H9 (cell line): ENCODE data around the gene SIM1. TPM values are rescaled to one million over a fixed set of nuclear protein-coding genes. Genes with fewer than 3 reads are reported as not detected.

Experiments
- DNase-seq: peaks from one replicate; pipeline ENCODE4 v3.0.0-alpha.2; 2017
- H2AFZ ChIP-seq: one replicate; pipeline ENCODE4 v1.6.1; 2013; ENCODE audit warnings: mild to moderate bottlenecking, low read length, control low read depth, moderate library complexity
- H2AK5ac ChIP-seq: 2 replicates; pipeline ENCODE4 v1.6.1; 2013; ENCODE audit warnings: low read length, control low read depth, mixed read lengths; ENCODE audit not compliant: insufficient read length
- H2BK120ac ChIP-seq: one replicate; pipeline ENCODE4 v1.6.1; 2013; ENCODE audit warnings: low read depth, mild to moderate bottlenecking, low read length, control low read depth, inconsistent platforms; ENCODE audit not compliant: poor library complexity, severe bottlenecking
- H2BK12ac ChIP-seq: 2 replicates; pipeline ENCODE4 v1.6.1; 2013; ENCODE audit warnings: low read length, control low read depth, mixed read lengths, low read depth; ENCODE audit not compliant: insufficient read length
- H2BK15ac ChIP-seq: 2 replicates; pipeline ENCODE4 v1.6.1; 2013; ENCODE audit warnings: low read depth, low read length, control low read depth
- H2BK20ac ChIP-seq: one replicate; pipeline ENCODE4 v1.6.1; 2013; ENCODE audit warnings: low read depth, mild to moderate bottlenecking, low read length, control low read depth, inconsistent platforms; ENCODE audit not compliant: poor library complexity, severe bottlenecking
- H2BK5ac ChIP-seq: 2 replicates; pipeline ENCODE4 v1.6.1; 2013; ENCODE audit warnings: low read length, control low read depth, mixed read lengths; ENCODE audit not compliant: insufficient read length
- H3K14ac ChIP-seq: 2 replicates; pipeline ENCODE4 v1.6.1; 2013; ENCODE audit warnings: low read length, control low read depth; ENCODE audit not compliant: insufficient read depth
- H3K18ac ChIP-seq: 2 replicates; pipeline ENCODE4 v1.6.1; 2013; ENCODE audit warnings: low read depth, mild to moderate bottlenecking, mixed read lengths, low read length, control low read depth; ENCODE audit not compliant: insufficient read length
- H3K23ac ChIP-seq: 2 replicates; pipeline ENCODE4 v1.6.1; 2013; ENCODE audit warnings: low read length, control low read depth, mixed read lengths, low read depth; ENCODE audit not compliant: insufficient read length
- H3K23me2 ChIP-seq: 2 replicates; pipeline ENCODE4 v1.6.1; 2013; ENCODE audit warnings: low read depth, mild to moderate bottlenecking, mixed read lengths, low read length, control low read depth; ENCODE audit not compliant: insufficient read length, poor library complexity, severe bottlenecking
- H3K27ac ChIP-seq: 2 replicates; pipeline ENCODE4 v1.5.1; 2013; ENCODE audit warnings: low read length, control low read depth, mixed read lengths, low read depth; ENCODE audit not compliant: insufficient read length
- H3K27me3 ChIP-seq: 2 replicates; pipeline ENCODE4 v1.6.1; 2013; ENCODE audit warnings: low read length, control low read depth, inconsistent platforms; ENCODE audit not compliant: insufficient read depth
- H3K4ac ChIP-seq: 2 replicates; pipeline ENCODE4 v1.6.1; 2013; ENCODE audit warnings: low read depth, mild to moderate bottlenecking, control low read depth, inconsistent platforms, low read length, moderate library complexity
- H3K4me1 ChIP-seq: 2 replicates; pipeline ENCODE4 v1.6.1; 2013; ENCODE audit warnings: low read length, control low read depth, inconsistent platforms; ENCODE audit not compliant: insufficient read depth
- H3K4me2 ChIP-seq: 2 replicates; pipeline ENCODE4 v1.6.1; 2013; ENCODE audit warnings: low read length, control low read depth, mixed read lengths; ENCODE audit not compliant: insufficient read length, insufficient read depth
- H3K56ac ChIP-seq: 2 replicates; pipeline ENCODE4 v1.6.1; 2013; ENCODE audit warnings: low read depth, mild to moderate bottlenecking, mixed read lengths, low read length, control low read depth; ENCODE audit not compliant: insufficient read length
- H3K79me1 ChIP-seq: 2 replicates; pipeline ENCODE4 v1.6.1; 2013; ENCODE audit warnings: low read depth, mild to moderate bottlenecking, moderate library complexity, low read length, control low read depth, inconsistent platforms; ENCODE audit not compliant: insufficient read depth, poor library complexity, severe bottlenecking
- H3K79me2 ChIP-seq: 2 replicates; pipeline ENCODE4 v1.6.1; 2013; ENCODE audit warnings: low read length, control low read depth, inconsistent platforms; ENCODE audit not compliant: insufficient read depth
- H3K9ac ChIP-seq: 2 replicates; pipeline ENCODE4 v1.6.1; 2013; ENCODE audit warnings: low read length, control low read depth, mixed read lengths; ENCODE audit not compliant: insufficient read length; ENCODE audit errors: extremely low read depth
- H3K9me3 ChIP-seq: one replicate; pipeline ENCODE4 v1.6.1; 2013; ENCODE audit warnings: low read depth, low read length, inconsistent platforms; ENCODE audit not compliant: control insufficient read depth
- H3T11ph ChIP-seq: one replicate; pipeline ENCODE4 v1.6.1; 2013; ENCODE audit warnings: mild to moderate bottlenecking, low read length, control low read depth, inconsistent platforms
- H4K20me1 ChIP-seq: one replicate; pipeline ENCODE4 v1.6.1; 2013; ENCODE audit not compliant: control insufficient read depth, insufficient read length, insufficient read depth
- H4K5ac ChIP-seq: 2 replicates; pipeline ENCODE4 v1.6.1; 2013; ENCODE audit warnings: low read depth, mild to moderate bottlenecking, mixed read lengths, low read length, control low read depth; ENCODE audit not compliant: insufficient read length
- H4K8ac ChIP-seq: replicated peaks from 2 replicates; pipeline ENCODE4 v1.6.1; 2013; ENCODE audit warnings: low read length, control low read depth, mixed read lengths, low read depth; ENCODE audit not compliant: insufficient read length
- H4K91ac ChIP-seq: 2 replicates; pipeline ENCODE4 v1.6.1; 2013; ENCODE audit warnings: low read depth, mild to moderate bottlenecking, moderate library complexity, mixed read lengths, low read length, control low read depth; ENCODE audit not compliant: insufficient read length
- H3K27ac Mint-ChIP-seq, 3 experiments: 2 replicates in 2 of 3; 3 replicates in 1 of 3; pipeline ENCODE4 v1.8.0; 2020 to 2021; ENCODE audit warnings: mixed read lengths in 3 of 3, mild to moderate bottlenecking in 1 of 3, moderate library complexity in 1 of 3
- H3K27me3 Mint-ChIP-seq: 2 replicates; pipeline ENCODE4 v1.8.0; 2021; ENCODE audit warnings: low read depth, mild to moderate bottlenecking, moderate library complexity, mixed read lengths
- H3K36me3 Mint-ChIP-seq, 3 experiments: 2 replicates in 2 of 3; 3 replicates in 1 of 3; pipeline ENCODE4 v1.8.0; 2020 to 2021; ENCODE audit warnings: low read depth in 3 of 3, mixed read lengths in 3 of 3; ENCODE audit not compliant: insufficient read depth in 1 of 3
- H3K4me1 Mint-ChIP-seq, 2 experiments: 2 replicates each; pipeline ENCODE4 v1.8.0; 2020; ENCODE audit warnings: mixed read lengths in 2 of 2
- H3K4me3 Mint-ChIP-seq, 2 experiments: 2 replicates in 1 of 2; 3 replicates in 1 of 2; pipeline ENCODE4 v1.8.0; 2020 to 2021; ENCODE audit warnings: mild to moderate bottlenecking in 2 of 2, mixed read lengths in 2 of 2, moderate library complexity in 1 of 2
- H3K9me3 Mint-ChIP-seq, 2 experiments: 2 replicates in 1 of 2; 3 replicates in 1 of 2; pipeline ENCODE4 v1.8.0; 2020; ENCODE audit warnings: mild to moderate bottlenecking in 2 of 2, mixed read lengths in 2 of 2, moderate library complexity in 1 of 2
- WGBS: extraction: QIAGEN DNeasy Blood & Tissue Kit; methylation state at CpG from one replicate; pipeline ENCODE4 v1.1.7; 2013; ENCODE audit warnings: missing lambda C conversion rate, low lambda C conversion rate, mixed read lengths; ENCODE audit not compliant: insufficient read length; ENCODE audit errors: extremely low coverage; 5-methylcytosine and 5-hydroxymethylcytosine counted together
- total RNA-seq: library from RNA; stranded (reverse); gene quantifications from 2 replicates; pipeline ENCODE4 v1.2.1, GENCODE V29; 2021
- TF ChIP-seq, protein P1 (sequence below): fragments of 200-600 bp; sonication (generic); conservative IDR thresholded peaks from 3 replicates; pipeline ENCODE4 v1.8.0; 2021; ENCODE audit warnings: antibody characterized with exemption, mild to moderate bottlenecking

The SIM1 gene
- total RNA-seq, 1 experiment from 2014 or later, result not detected

- Histone ChIP-seq H3K23ac (no peak overlapping the region), H2AK5ac (no peak overlapping the region), H2BK15ac (no peak overlapping the region), H3K4me1 (no peaks in the 10 kb centered on the region), H4K91ac (no peak overlapping the region), H3K9ac (no peak overlapping the region), H2BK12ac (no peak overlapping the region), H3K4ac (no peak overlapping the region), H4K5ac (no peak overlapping the region), H4K20me1 (no peaks in the 10 kb centered on the region), H3K27me3 (no peaks in the 10 kb centered on the region), H3K9me3 (no peaks in the 10 kb centered on the region), H3K79me2 (no peaks in the 10 kb centered on the region), H3K56ac (no peak overlapping the region), H3T11ph (no peak overlapping the region), H2AFZ (no peak overlapping the region), H2BK5ac (no peak overlapping the region), H3K27ac (no peak overlapping the region), H3K4me2 (no peak overlapping the region), H3K79me1 (no peaks in the 10 kb centered on the region), H4K8ac (no peak overlapping the region), H2BK120ac (no peak overlapping the region), H2BK20ac (no peak overlapping the region), H3K23me2 (no peaks in the 10 kb centered on the region), H3K18ac (no peak overlapping the region), H3K14ac (no peak overlapping the region)
- Mint-ChIP-seq H3K27ac (no peak overlapping the region), H3K4me1 (0 out of 4 replicates have a peak, but pooled peaks cover 0 to 3% of the 10 kb centered on the region in 2 experiments), H3K9me3 (no peaks in the 10 kb centered on the region), H3K27me3 (no peaks in the 10 kb centered on the region), H3K36me3 (no peaks in the 10 kb centered on the region), H3K4me3 (no peak overlapping the region)
- TF ChIP-seq, protein P1, sequence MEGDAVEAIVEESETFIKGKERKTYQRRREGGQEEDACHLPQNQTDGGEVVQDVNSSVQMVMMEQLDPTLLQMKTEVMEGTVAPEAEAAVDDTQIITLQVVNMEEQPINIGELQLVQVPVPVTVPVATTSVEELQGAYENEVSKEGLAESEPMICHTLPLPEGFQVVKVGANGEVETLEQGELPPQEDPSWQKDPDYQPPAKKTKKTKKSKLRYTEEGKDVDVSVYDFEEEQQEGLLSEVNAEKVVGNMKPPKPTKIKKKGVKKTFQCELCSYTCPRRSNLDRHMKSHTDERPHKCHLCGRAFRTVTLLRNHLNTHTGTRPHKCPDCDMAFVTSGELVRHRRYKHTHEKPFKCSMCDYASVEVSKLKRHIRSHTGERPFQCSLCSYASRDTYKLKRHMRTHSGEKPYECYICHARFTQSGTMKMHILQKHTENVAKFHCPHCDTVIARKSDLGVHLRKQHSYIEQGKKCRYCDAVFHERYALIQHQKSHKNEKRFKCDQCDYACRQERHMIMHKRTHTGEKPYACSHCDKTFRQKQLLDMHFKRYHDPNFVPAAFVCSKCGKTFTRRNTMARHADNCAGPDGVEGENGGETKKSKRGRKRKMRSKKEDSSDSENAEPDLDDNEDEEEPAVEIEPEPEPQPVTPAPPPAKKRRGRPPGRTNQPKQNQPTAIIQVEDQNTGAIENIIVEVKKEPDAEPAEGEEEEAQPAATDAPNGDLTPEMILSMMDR, result no peak
- DNase-seq, result no peak
- no CpG with 5 or more reads among the region's 2 CpGs for WGBS
Observed at GRCh38 chr6:100338090-100338489, 126.6 kb downstream of the SIM1 start.
